ENCODE data around the gene IFI30. TPM values are rescaled to one million over a fixed set of nuclear protein-coding genes. Genes with fewer than 3 reads are reported as not detected.

IFI30 gene
- total RNA-seq (2014; rRNA removed; shearing (Covaris generic)), result 47.3 and 53.4 TPM in 2 replicates

DNA sequence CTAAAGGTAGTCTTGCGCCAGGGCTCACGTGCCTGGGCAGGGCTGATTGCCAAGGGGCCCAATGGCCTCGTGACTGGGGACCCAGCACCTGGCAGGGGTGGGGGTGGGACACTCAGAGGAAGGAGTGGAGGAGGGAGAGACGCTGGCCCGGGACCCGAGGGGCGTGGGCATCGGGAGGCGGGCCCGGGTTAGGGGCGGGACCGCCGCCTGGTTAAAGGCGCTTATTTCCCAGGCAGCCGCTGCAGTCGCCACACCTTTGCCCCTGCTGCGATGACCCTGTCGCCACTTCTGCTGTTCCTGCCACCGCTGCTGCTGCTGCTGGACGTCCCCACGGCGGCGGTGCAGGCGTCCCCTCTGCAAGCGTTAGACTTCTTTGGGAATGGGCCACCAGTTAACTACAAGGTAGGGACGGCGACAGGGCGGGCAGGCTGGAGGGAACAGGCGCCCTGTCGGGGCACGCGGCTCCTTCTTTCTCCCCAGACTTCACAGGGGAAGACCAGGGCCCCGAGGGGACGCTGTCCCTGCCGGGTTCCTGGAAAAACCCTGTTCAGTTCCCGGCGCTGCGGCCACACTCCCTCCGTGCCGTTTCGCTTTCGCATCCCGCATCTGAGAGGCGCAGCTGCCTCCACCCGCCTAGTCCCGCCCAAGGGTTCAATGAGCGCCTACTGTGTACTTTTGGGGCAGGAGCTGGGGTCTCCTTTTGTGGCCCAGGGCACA is at the start of gene IFI30:
IFI30 (plus strand) TSS at position 242 of the 717 bp plus-strand sequence; CDS start at position 271, 29 bp downstream.
- H3K27me3 ChIP-seq (ENCODE audit: control insufficient read depth, insufficient read depth, low read length), result peaks cover 16% of the 10 kb centered on the region
- H3K36me3 ChIP-seq (replicated peaks; ENCODE audit: control insufficient read depth, insufficient read depth, low read length), result no peaks in the 10 kb centered on the region; the same call in none of the 2 replicates
- DNase-seq, result peak; percentile 98
- peak within 1 kb of the TSS; percentile 64 for H3K4me3 ChIP-seq (ENCODE audit: insufficient read depth, low read depth, low read length)

DNA sequence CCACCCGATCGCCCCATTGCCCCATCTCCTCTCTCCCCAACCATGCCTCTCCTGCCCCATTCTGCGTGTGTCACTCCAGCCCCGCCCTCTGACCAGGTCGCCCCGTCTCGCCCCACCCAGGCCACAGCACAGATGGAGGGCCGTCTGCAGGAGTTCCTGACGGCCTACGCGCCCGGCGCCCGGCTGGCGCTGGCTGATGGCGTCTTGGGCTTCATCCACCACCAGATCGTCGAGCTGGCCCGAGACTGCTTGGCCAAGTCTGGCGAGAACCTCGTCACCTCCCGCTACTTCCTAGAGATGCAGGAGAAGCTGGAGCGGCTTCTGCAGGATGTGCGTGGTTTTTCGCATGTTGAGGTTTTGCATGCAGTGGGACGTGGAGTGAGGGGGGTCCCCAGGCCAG is 49.8 kb upstream of the IFI30 start:
- peak; percentile 52 for DNase-seq
- H3K27me3 ChIP-seq (ENCODE audit: control insufficient read depth, insufficient read depth, low read length), result 0 out of 2 replicates have a peak, but pooled peaks cover under 1% of the 10 kb centered on the region
- H3K4me3 ChIP-seq (ENCODE audit: insufficient read depth, low read depth, low read length), result no peak overlapping the region
- H3K36me3 ChIP-seq (replicated peaks; ENCODE audit: control insufficient read depth, insufficient read depth, low read length), result peaks cover 4% of the 10 kb centered on the region

DNA sequence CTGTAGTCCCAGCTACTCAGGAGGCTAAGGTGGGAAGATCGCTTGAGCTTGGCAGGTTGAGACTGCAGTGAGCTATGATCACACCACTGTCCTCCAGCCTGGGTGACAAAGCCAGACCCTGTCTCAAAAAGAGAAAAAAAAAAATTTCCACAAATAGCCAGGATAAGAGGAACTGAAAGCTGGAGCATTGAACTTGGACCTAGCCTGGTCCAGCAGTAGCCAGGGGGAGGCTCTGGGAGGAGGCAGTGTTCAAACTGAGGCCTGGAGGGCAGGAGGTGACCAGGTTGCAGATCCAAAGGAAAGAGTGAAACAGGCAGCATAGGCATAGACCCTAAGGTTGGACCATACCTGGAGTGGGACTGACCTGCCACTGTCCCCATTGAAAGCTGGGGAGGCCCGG is 47.5 kb upstream of the IFI30 start:
- H3K4me3 ChIP-seq (ENCODE audit: insufficient read depth, low read depth, low read length), result no peak overlapping the region
- H3K36me3 ChIP-seq (replicated peaks; ENCODE audit: control insufficient read depth, insufficient read depth, low read length), result peaks cover 8% of the 10 kb centered on the region
- no peak for DNase-seq
- no peaks in the 10 kb centered on the region for H3K27me3 ChIP-seq (ENCODE audit: control insufficient read depth, insufficient read depth, low read length)

DNA sequence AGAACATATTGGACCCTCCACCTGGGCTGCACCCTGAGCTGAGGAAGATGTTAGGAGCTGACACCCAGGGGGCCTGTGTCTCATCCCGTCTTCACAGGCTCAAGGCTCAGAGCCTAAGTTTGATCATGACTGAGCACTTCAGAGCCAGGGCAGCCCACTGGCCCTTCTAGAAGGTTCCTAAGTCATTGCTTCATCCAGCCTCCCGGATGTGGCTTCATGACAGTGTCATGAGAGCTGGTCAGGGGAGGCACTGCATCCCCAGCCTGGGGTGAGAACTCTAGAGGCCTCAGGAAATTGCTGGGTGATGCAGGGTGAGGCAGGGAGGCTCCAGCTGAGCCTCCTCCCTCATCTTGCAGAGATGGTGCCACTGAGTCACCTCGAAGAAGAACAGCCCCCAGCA is 45.6 kb upstream of the IFI30 start:
- H3K36me3 ChIP-seq (replicated peaks; ENCODE audit: control insufficient read depth, insufficient read depth, low read length), result peaks cover 9% of the 10 kb centered on the region
- DNase-seq, result no peak
- H3K4me3 ChIP-seq (ENCODE audit: insufficient read depth, low read depth, low read length), result no peak overlapping the region
- no peaks in the 10 kb centered on the region for H3K27me3 ChIP-seq (ENCODE audit: control insufficient read depth, insufficient read depth, low read length)

DNA sequence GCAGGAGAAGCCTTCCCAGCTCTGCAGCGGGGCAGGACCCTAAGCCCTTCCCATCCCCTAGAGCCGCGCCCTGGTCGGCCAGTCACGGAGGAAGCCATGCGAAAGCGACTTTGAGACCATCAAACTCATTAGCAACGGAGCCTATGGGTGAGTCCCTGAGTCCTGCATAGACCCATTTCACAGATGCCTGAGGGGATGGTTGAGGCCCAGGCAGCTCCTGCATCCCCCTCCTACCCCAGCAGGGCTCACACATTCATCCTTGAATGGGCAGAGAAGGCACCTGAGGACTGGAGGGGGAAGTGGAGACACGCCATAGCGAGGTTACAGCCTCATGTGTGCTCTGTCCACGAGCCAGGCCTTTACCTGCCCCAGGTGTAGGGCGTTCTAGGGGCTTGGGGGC is 44.8 kb upstream of the IFI30 start:
- H3K27me3 ChIP-seq (ENCODE audit: control insufficient read depth, insufficient read depth, low read length), result no peaks in the 10 kb centered on the region
- H3K36me3 ChIP-seq (replicated peaks; ENCODE audit: control insufficient read depth, insufficient read depth, low read length), result peaks cover 9% of the 10 kb centered on the region
- no peak overlapping the region for H3K4me3 ChIP-seq (ENCODE audit: insufficient read depth, low read depth, low read length)
- DNase-seq, result no peak

DNA sequence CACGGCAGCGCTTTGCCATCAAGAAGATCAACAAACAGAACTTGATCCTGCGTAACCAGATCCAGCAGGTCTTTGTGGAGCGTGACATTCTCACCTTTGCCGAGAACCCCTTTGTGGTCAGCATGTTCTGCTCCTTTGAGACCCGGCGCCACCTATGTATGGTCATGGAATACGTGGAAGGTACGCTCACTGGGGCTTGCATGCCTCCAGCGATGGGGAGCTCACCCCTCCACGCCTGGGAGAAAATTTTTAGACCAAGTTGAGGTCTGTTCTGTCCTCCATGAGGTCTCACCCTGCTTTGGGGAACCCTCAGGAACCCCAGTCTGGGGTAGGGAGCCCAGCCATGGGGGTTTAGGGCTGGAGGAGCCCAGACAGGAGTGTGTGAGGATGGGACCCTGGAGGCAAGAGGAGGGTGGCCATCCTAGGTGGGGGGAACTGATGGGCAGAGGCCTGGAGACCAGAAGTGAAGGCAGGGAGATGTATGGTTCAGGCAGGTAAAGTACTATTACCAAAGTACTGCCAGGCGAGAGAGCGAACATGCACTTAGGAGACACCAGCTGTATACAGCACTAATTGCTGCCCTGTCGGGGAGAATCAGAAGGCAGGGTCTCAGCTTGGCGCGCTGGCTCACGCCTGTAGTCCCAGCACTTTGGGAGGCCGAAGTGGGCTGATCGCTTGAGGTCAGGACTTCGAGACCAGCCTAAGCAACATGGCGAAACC is 42.9 kb upstream of the IFI30 start:
- Histone ChIP-seq H3K36me3 (replicated peaks; ENCODE audit: control insufficient read depth, insufficient read depth, low read length) (peaks cover 10% of the 10 kb centered on the region), H3K27me3 (ENCODE audit: control insufficient read depth, insufficient read depth, low read length) (no peaks in the 10 kb centered on the region), H3K4me3 (ENCODE audit: insufficient read depth, low read depth, low read length) (no peak overlapping the region)
- no peak for DNase-seq

DNA sequence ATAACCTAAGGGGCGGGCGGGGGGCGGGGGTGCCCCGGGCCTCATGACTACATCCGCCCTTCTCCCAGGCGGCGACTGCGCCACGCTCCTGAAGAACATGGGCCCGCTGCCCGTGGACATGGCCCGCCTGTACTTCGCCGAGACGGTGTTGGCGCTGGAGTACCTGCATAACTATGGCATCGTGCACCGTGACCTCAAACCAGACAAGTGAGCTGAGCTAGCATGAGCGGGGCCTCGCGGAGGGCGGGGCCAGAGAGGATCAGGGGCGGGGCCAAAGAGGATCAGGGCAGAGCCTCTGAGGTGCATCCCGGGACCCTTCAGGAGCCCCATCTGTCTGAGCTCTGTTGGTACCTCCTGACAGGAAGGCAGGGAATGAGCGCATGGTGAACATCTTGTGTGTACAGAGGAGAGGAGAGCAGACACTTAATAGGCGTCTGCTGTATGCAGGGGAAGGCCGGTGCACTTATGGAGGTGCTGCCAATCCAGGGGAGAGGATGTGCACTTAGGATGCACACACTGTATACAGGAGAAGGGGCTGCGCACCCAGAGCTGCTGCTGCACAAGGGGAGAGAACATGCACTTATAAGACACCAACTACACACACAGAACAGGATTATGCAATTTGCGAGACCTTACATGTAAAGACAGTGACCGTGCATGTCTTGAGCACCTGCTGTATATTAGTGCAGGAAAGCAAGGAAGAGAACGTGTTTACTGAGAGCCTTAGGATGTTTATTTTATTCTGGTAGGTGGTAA is 41.6 kb upstream of the IFI30 start:
- no peak overlapping the region for H3K4me3 ChIP-seq (ENCODE audit: insufficient read depth, low read depth, low read length)
- H3K27me3 ChIP-seq (ENCODE audit: control insufficient read depth, insufficient read depth, low read length), result no peaks in the 10 kb centered on the region
- peak; percentile 92 for DNase-seq
- peaks cover 10% of the 10 kb centered on the region for H3K36me3 ChIP-seq (replicated peaks; ENCODE audit: control insufficient read depth, insufficient read depth, low read length)

DNA sequence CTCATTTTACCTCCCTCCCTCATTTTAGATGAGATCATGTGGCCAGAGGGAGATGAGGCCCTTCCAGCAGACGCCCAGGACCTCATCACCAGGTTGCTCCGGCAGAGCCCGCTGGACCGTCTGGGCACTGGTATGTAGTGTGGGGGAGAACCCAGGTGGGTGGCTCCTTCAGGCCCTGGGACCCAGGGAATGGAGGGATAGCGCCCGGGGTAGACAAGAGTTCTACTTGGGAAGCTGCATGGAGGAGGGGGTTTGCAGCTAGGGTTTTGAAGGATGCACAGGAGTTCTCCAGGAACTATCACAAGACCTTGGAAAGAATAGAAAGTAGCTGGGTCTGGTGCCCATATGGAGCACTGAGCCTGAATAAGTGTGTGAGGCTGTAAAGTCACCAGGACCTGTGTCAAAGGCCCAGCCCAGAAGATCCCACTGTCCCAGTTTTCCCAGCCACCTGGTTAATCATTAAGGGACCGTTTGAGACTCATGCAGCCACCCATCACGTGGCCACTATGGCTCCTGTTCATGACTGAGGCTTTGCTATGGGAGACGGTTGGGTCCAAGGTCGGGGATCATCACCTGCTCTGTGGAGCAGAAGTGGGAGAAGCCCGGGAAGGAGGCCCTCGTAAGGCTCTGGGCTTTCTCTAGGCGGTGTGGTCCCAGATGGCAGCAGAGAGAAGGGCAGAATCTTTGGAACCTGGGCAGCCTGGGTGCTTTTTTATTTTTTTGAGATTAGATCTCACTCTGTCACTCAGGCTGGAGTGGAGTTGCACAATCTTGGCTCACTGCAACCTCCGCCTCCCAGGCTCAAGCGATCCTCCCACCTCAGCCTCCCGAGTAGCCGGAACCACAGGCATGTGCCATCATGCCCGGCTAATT is 37.7 kb upstream of the IFI30 start:
- Histone ChIP-seq H3K36me3 (replicated peaks; ENCODE audit: control insufficient read depth, insufficient read depth, low read length) (peaks cover 6% of the 10 kb centered on the region), H3K4me3 (ENCODE audit: insufficient read depth, low read depth, low read length) (no peak overlapping the region), H3K27me3 (ENCODE audit: control insufficient read depth, insufficient read depth, low read length) (no peaks in the 10 kb centered on the region)
- DNase-seq, result no peak

DNA sequence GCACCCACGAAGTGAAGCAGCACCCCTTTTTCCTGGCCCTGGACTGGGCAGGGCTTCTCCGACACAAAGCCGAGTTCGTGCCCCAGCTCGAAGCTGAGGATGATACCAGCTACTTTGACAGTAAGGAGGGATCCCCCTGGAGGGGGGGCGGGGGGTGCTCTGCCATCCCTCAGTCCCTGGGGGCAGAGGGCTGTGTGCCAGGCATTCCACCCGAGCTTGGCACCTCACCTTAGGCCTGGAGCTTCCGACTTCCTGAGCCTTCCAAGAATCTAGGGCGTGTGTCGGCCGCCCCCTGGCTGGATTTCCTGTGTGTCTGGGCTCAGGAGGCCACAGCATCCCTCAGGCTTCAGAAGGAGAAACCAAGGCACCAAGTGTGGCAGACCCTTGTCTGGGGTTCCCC is 36.4 kb upstream of the IFI30 start:
- Histone ChIP-seq H3K36me3 (replicated peaks; ENCODE audit: control insufficient read depth, insufficient read depth, low read length) (peaks cover 10% of the 10 kb centered on the region), H3K4me3 (ENCODE audit: insufficient read depth, low read depth, low read length) (no peak overlapping the region), H3K27me3 (ENCODE audit: control insufficient read depth, insufficient read depth, low read length) (no peaks in the 10 kb centered on the region)
- no peak for DNase-seq

DNA sequence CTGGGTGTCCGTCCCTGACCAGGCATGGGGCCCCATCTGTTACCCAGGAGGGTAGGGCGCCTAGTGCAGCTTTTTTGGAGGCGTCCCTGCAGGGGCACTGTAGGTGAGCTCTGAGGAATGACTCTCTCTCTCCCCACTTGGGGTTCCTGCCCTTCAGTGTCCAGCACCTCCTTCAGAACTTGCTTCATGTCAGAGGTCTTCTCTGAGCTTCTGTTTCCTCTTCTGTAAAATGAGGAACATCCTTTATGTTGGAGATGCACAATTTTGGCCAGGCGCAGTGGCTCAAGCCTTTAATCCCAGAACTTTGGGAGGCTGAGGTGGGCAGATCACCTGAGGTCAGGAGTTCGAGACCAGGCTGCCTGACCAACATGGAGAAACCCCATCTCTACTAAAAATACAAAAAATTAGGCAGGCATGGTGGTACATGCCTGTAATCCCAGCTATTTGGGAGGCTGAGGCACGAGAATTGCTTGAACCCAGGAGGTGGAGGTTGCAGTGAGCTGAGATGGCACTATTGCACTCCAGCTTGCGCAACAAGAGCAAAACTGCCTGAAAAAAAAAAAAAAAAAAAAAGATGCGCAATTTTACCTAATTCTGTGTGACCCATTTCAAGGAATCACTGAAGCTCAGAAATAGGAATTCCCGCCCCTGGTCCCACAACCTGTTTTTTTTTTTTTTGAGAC is 35.8 kb upstream of the IFI30 start:
- Histone ChIP-seq H3K36me3 (replicated peaks; ENCODE audit: control insufficient read depth, insufficient read depth, low read length) (peaks cover 8% of the 10 kb centered on the region), H3K4me3 (ENCODE audit: insufficient read depth, low read depth, low read length) (no peak overlapping the region), H3K27me3 (ENCODE audit: control insufficient read depth, insufficient read depth, low read length) (no peaks in the 10 kb centered on the region)
- DNase-seq, result no peak

DNA sequence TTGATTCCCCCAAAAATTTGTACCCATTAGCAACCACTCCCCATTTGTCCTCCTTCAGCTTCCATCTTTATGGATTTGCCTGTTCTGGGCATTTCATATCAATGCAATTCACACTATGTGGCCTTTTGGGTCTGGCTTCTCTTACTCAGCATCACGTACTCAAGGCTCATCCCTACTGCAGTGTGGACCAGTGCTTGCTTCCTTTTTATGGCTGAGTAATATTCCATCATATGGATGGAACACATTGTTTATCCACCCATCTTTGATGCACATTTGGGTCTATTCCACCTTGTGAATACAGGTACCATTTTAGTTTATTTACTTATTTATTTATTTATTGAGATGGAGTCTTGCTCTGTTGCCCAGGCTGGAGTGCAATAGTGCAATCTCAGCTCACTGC is 33.1 kb upstream of the IFI30 start:
- no peaks in the 10 kb centered on the region for H3K27me3 ChIP-seq (ENCODE audit: control insufficient read depth, insufficient read depth, low read length)
- no peak overlapping the region for H3K4me3 ChIP-seq (ENCODE audit: insufficient read depth, low read depth, low read length)
- peaks cover 13% of the 10 kb centered on the region for H3K36me3 ChIP-seq (replicated peaks; ENCODE audit: control insufficient read depth, insufficient read depth, low read length)
- DNase-seq, result no peak

DNA sequence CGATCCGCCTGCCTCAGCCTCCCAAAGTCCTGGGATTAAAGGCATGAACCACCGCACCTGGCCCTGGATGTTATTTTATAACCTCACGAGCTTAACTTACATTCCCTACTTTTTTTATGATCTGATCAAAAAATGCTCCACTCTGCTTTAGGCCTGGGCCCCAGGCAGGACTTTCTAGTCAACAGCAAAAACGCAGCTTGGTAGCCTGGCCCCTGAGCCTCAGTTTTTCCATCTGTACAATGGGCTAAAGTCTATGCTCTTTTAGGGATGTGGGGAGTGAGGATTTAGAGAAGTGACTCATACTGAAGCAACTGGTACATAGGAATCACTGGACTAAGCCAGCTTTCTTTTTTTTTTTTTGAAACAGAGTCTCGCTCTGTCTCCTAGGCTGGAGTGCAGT is 32.6 kb upstream of the IFI30 start:
- Histone ChIP-seq H3K27me3 (ENCODE audit: control insufficient read depth, insufficient read depth, low read length) (no peaks in the 10 kb centered on the region), H3K4me3 (ENCODE audit: insufficient read depth, low read depth, low read length) (no peak overlapping the region), H3K36me3 (replicated peaks; ENCODE audit: control insufficient read depth, insufficient read depth, low read length) (peaks cover 11% of the 10 kb centered on the region)
- DNase-seq, result no peak

DNA sequence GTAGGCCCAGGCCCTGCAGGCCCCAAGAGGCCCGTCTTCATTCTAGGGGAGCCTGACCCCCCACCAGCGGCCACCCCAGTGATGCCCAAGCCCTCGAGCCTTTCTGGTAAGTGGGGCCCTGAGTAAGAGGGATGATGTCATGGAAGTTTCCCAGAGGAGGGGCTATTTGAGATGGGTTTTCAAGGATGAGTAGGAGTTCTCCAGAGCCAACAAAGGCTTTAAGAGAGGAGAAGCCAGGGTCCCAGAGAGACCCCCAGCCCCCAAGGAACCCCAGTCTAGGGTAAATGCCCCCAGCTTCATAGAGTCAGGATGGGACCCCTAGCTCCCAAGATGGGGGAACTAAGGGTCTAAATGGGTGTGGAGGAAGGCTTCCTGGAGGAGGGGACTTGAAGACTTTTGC is 29.7 kb upstream of the IFI30 start:
- H3K27me3 ChIP-seq (ENCODE audit: control insufficient read depth, insufficient read depth, low read length), result no peaks in the 10 kb centered on the region
- peaks cover 11% of the 10 kb centered on the region for H3K36me3 ChIP-seq (replicated peaks; ENCODE audit: control insufficient read depth, insufficient read depth, low read length)
- no peak for DNase-seq
- H3K4me3 ChIP-seq (ENCODE audit: insufficient read depth, low read depth, low read length), result no peak overlapping the region

DNA sequence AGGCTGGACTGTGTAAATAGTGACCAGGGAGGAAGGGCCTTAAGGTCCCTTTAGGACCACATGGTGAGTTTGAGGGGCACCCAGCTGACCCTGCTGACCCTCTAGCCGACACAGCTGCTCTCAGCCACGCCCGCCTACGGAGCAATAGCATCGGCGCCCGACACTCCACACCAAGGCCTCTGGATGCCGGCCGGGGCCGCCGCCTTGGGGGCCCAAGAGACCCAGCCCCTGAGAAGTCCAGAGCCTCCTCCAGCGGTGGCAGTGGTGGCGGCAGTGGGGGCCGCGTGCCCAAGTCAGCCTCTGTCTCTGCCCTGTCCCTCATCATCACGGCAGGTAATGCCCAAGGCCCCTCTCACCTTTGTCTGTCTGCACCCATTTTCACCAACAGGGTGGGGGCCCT is 29.3 kb upstream of the IFI30 start:
- no peak for DNase-seq
- Histone ChIP-seq H3K27me3 (ENCODE audit: control insufficient read depth, insufficient read depth, low read length) (no peaks in the 10 kb centered on the region), H3K4me3 (ENCODE audit: insufficient read depth, low read depth, low read length) (no peak overlapping the region), H3K36me3 (replicated peaks; ENCODE audit: control insufficient read depth, insufficient read depth, low read length) (peaks cover 11% of the 10 kb centered on the region)
